Osteoblast (primary cell): ENCODE data around the gene SURF2. TPM values are rescaled to one million over a fixed set of nuclear protein-coding genes. Genes with fewer than 3 reads are reported as not detected.

ENCODE experiments used
- DNase-seq: peaks from one replicate; pipeline ENCODE4 v3.0.0; 2011; ENCODE audit warnings: low spot score, mixed read lengths; ENCODE audit not compliant: insufficient read length; ENCODE audit errors: missing footprints
- H2AFZ ChIP-seq: 2 replicates; pipeline ENCODE4 v1.6.0; 2011; ENCODE audit warnings: mild to moderate bottlenecking, low read length
- H3K27ac ChIP-seq: 2 replicates; pipeline ENCODE4 v1.5.1; 2011; ENCODE audit warnings: mild to moderate bottlenecking, low read depth, low read length, moderate library complexity
- H3K27me3 ChIP-seq: 2 replicates; pipeline ENCODE4 v1.6.0; 2012; ENCODE audit warnings: mild to moderate bottlenecking, control low read depth, inconsistent platforms, low read length, moderate library complexity; ENCODE audit not compliant: insufficient read depth
- H3K36me3 ChIP-seq: 2 replicates; pipeline ENCODE4 v1.5.1; 2011; ENCODE audit warnings: mild to moderate bottlenecking, low read length, control low read depth, moderate library complexity; ENCODE audit not compliant: insufficient read depth
- H3K4me1 ChIP-seq: 2 replicates; pipeline ENCODE4 v1.5.1; 2011; ENCODE audit warnings: mild to moderate bottlenecking, low read length, control low read depth, moderate library complexity; ENCODE audit not compliant: insufficient read depth
- H3K4me2 ChIP-seq: 2 replicates; pipeline ENCODE4 v1.6.0; 2011; ENCODE audit warnings: mild to moderate bottlenecking, low read length; ENCODE audit not compliant: insufficient read depth
- H3K4me3 ChIP-seq: fragments of 200-600 bp; sonication (generic); 3 replicates; pipeline ENCODE4 v1.5.1; 2012; ENCODE audit warnings: mild to moderate bottlenecking, low read length, inconsistent platforms; ENCODE audit not compliant: insufficient read depth
- H3K79me2 ChIP-seq: 2 replicates; pipeline ENCODE4 v1.6.0; 2012; ENCODE audit warnings: mild to moderate bottlenecking, low read length, control low read depth, inconsistent platforms; ENCODE audit not compliant: insufficient read depth
- H3K9me3 ChIP-seq: 2 replicates; pipeline ENCODE4 v1.5.1; 2011; ENCODE audit warnings: low read depth, low read length, control low read depth
- H4K20me1 ChIP-seq: 2 replicates; pipeline ENCODE4 v1.6.0; 2012; ENCODE audit warnings: mild to moderate bottlenecking, low read length, control low read depth; ENCODE audit not compliant: insufficient read depth
- CTCF ChIP-seq: IDR thresholded peaks from 2 replicates; pipeline ENCODE4 v1.5.1; 2011; ENCODE audit warnings: mild to moderate bottlenecking, low read depth, low read length, moderate library complexity; ENCODE audit errors: extremely low read depth
- total RNA-seq: library from RNA; depleted of rRNA; stranded (reverse); fragments of >200 nt; gene quantifications from 2 replicates; pipeline ENCODE4 v1.2.3, GENCODE V29; 2012

The SURF2 gene
- total RNA-seq, 1 donor = 15.2 TPM

- peak; percentile 54 for DNase-seq
- H3K27ac ChIP-seq = peak overlapping the region; percentile 73
- peaks cover 44% of the 10 kb centered on the region for H4K20me1 ChIP-seq
- H3K4me1 ChIP-seq = peaks cover 52% of the 10 kb centered on the region
- H3K4me3 ChIP-seq = no peak overlapping the region
- H3K27me3 ChIP-seq = no peaks in the 10 kb centered on the region
- peaks cover 53% of the 10 kb centered on the region for H3K36me3 ChIP-seq
- TF ChIP-seq CTCF = no peak
- no peaks in the 10 kb centered on the region for H3K9me3 ChIP-seq
- peaks cover 55% of the 10 kb centered on the region for H3K79me2 ChIP-seq
- H3K4me2 ChIP-seq = no peak overlapping the region
- H2AFZ ChIP-seq = no peak overlapping the region
Measured at GRCh38 chr9:133352635-133353340, 3.6 kb upstream of the SURF2 start.

GRCh38 chr9:133353548-133353947 lies 2.8 kb upstream of the SURF2 start:
- Histone ChIP-seq H3K79me2 (peaks cover 54% of the 10 kb centered on the region), H3K9me3 (no peaks in the 10 kb centered on the region), H3K27me3 (no peaks in the 10 kb centered on the region), H4K20me1 (peaks cover 40% of the 10 kb centered on the region), H3K4me1 (peaks cover 52% of the 10 kb centered on the region), H2AFZ (no peak overlapping the region), H3K4me2 (no peak overlapping the region), H3K4me3 (no peak overlapping the region), H3K27ac (no peak overlapping the region), H3K36me3 (peaks cover 53% of the 10 kb centered on the region)
- TF ChIP-seq CTCF = no peak
- DNase-seq = peak; percentile 86

- no peaks in the 10 kb centered on the region for H3K27me3 ChIP-seq
- H4K20me1 ChIP-seq = peaks cover 35% of the 10 kb centered on the region
- no peak overlapping the region for H3K4me3 ChIP-seq
- H3K4me2 ChIP-seq = peak overlapping the region; percentile 91
- peaks cover 53% of the 10 kb centered on the region for H3K79me2 ChIP-seq
- no peak overlapping the region for H3K27ac ChIP-seq
- DNase-seq = peak; percentile 31
- H3K36me3 ChIP-seq = peaks cover 42% of the 10 kb centered on the region
- peaks cover 42% of the 10 kb centered on the region for H3K4me1 ChIP-seq
- TF ChIP-seq CTCF = no peak
- no peaks in the 10 kb centered on the region for H3K9me3 ChIP-seq
- H2AFZ ChIP-seq = no peak overlapping the region
Measured at GRCh38 chr9:133354766-133355165, 1.6 kb upstream of the SURF2 start.

- peaks cover 54% of the 10 kb centered on the region for H3K79me2 ChIP-seq
- peak overlapping the region; percentile 91 for H3K4me2 ChIP-seq
- peak overlapping the region; percentile 57 for H3K27ac ChIP-seq
- no peak for TF ChIP-seq CTCF
- peaks cover 34% of the 10 kb centered on the region for H4K20me1 ChIP-seq
- H3K27me3 ChIP-seq = no peaks in the 10 kb centered on the region
- peak overlapping the region; percentile 88 for H3K4me3 ChIP-seq
- peak; percentile 87 for DNase-seq
- H3K4me1 ChIP-seq = peaks cover 31% of the 10 kb centered on the region
- no peaks in the 10 kb centered on the region for H3K9me3 ChIP-seq
- peak overlapping the region; percentile 50 for H2AFZ ChIP-seq
- H3K36me3 ChIP-seq = peaks cover 41% of the 10 kb centered on the region
Measured at GRCh38 chr9:133355881-133356357, 431 bp upstream of the SURF2 start.
